Measurements from ENCODE around the gene GNB1.
"Not testable (repeated sequence)": the region's sequence is repeated elsewhere in the genome, so short reads cannot be mapped to it uniquely, and the experiment has no call there.

Gene GNB1

DNA sequence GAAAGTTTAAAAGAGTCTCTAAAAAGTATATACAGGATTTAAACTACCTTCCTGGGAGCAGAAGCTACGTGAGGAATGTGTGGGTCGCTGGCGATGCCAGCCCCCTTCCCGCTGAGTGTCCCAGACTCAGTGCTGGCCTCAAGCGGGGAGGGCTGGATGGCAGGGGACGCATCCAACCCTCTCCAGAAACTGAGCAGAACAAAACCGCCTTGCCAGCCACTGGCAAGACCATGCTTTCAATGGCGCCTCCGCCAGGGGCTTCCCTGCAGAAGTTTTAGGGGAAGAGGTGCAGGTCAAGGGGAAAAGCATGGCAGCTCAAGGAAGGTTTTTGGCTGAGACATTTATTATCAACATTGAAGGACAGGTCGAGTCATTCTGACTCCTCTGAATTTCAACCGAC is 138.7 kb downstream of the GNB1 start (continued):
- no peak for TF ChIP-seq ESRRG (CRISPR knock-in tag; IDR thresholded peaks at IDR 0.05)
- TF ChIP-seq PATZ1 (CRISPR knock-in tag; IDR thresholded peaks at IDR 0.05; ENCODE audit: borderline replicate concordance), result no peak
- TF ChIP-seq, protein P1, sequence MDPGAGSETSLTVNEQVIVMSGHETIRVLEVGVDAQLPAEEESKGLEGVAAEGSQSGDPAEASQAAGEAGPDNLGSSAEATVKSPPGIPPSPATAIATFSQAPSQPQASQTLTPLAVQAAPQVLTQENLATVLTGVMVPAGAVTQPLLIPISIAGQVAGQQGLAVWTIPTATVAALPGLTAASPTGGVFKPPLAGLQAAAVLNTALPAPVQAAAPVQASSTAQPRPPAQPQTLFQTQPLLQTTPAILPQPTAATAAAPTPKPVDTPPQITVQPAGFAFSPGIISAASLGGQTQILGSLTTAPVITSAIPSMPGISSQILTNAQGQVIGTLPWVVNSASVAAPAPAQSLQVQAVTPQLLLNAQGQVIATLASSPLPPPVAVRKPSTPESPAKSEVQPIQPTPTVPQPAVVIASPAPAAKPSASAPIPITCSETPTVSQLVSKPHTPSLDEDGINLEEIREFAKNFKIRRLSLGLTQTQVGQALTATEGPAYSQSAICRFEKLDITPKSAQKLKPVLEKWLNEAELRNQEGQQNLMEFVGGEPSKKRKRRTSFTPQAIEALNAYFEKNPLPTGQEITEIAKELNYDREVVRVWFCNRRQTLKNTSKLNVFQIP (CRISPR knock-in tag; IDR thresholded peaks at IDR 0.05; ENCODE audit: borderline replicate concordance, low read depth), result no peak
- no peak for TF ChIP-seq ZFP3 (CRISPR knock-in tag; IDR thresholded peaks at IDR 0.05)

DNA sequence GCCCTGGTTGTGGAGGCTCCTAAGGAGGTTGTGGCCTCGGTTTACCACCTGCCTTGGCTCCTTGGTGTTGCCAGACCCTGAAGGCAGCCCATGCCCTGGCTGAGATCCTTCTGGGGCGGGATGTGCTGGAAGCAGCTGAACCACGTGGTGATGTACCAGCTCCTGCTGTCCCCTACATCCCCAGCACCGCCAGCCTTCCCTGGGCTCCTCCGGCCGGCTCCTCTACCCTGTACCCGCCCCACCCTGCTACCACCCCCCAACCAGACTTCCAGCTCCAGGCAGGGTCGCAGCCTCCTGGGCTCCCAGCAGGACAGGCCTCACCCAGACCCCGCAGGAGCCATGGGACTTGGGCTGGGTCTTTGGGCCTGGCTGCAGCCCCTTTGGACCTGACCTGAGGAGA is 140.9 kb downstream of the GNB1 start:
- not testable (repeated sequence) for ATAC-seq

DNA sequence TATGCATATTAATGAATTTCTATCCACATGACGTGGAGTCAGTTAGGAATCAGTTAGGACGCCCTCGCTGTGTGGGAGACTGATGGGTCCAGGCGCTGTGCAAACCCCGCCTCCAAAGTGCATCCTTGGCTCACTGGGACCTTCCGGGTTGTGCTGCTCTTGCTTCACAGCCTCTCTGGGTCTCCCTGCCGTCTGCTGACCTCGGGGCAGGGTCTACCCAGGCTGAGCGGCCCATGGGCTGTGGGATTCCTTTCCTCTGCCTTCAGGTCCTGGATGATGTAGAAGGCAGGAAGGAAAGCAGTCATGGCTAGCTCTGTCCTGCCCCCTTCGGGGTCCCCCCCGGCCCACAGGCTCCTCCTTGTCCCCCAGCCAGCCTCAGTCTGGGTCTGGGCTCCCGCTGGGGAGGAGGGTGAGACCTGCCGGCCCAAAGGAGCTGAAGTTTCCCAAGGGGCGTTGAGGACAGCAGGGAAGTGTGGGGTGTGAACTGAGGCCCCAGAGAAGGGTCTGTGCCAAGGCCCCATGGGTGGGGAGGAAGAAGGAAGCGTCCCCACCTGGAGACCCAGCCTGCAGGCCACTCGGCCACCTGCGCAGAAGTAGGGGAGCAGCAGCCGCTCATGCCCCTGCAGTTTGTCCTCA is 142.1 kb downstream of the GNB1 start:
- ATAC-seq, result no peak
- no peak for TF ChIP-seq CSDC2 (CRISPR knock-in tag; IDR thresholded peaks at IDR 0.05)
- no peak for TF ChIP-seq CREB5 (CRISPR knock-in tag; IDR thresholded peaks at IDR 0.05; ENCODE audit: low read depth)
- TF ChIP-seq ZNF565 (CRISPR knock-in tag; conservative IDR thresholded peaks at IDR 0.05; ENCODE audit: low read depth), result no peak
- no peak for TF ChIP-seq CSRNP3 (CRISPR knock-in tag; IDR thresholded peaks at IDR 0.05)
- no peak for TF ChIP-seq OSR1 (CRISPR knock-in tag; IDR thresholded peaks at IDR 0.05)
- TF ChIP-seq TOX (CRISPR knock-in tag; IDR thresholded peaks at IDR 0.05; ENCODE audit: borderline replicate concordance), result no peak
- TF ChIP-seq ZC3H10 (CRISPR knock-in tag; IDR thresholded peaks at IDR 0.05), result no peak
- TF ChIP-seq PPARA (CRISPR knock-in tag; IDR thresholded peaks at IDR 0.05; ENCODE audit: borderline replicate concordance), result no peak
- no peak for TF ChIP-seq BACH2 (CRISPR knock-in tag; IDR thresholded peaks at IDR 0.05; ENCODE audit: borderline replicate concordance)

- ATAC-seq, result peak; percentile 92
These were observed 144.3 kb downstream of the GNB1 start for GRCh38 chr1:1746566-1746909.

GRCh38 chr1:1745651-1746565 is 145.0 kb downstream of the GNB1 start:
- TF ChIP-seq ZFP3 (CRISPR knock-in tag; IDR thresholded peaks at IDR 0.05), result peak; percentile 84
- peak; percentile 85 for ATAC-seq

DNA sequence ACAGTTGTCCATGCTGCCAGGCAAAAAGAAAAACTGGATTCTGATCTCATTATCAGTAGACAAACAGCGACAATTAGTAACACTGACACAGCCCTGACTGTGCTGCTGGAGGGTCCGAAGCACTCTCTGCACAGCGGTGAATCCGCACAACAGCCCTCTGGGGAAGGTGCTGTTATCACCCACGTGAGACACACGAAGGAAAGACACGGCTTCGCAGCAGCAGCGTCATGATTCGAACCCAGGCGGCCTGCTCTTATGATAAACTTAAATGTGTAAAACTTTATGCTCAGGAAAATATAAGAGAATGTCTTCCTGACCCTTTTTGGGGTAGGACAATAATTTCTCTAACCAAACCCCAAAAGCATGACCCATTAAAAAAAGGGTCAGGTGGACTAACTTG is 148.4 kb downstream of the GNB1 start:
- ATAC-seq, result not testable (repeated sequence)

GRCh38 chr1:1741013-1741412 is 149.9 kb downstream of the GNB1 start:
- ATAC-seq, result peak; percentile 20

- not testable (repeated sequence) for ATAC-seq
These were observed 152.0 kb downstream of the GNB1 start for GRCh38 chr1:1738799-1739337.

GRCh38 chr1:1737675-1738590 is 153.0 kb downstream of the GNB1 start:
- not testable (repeated sequence) for ATAC-seq

Measured in SK-N-SH treated with all-trans-retinoic acid at 6 μM for 48 hours (cell line).